Measurements from ENCODE around the gene BRF1. TPM values are rescaled to one million over a fixed set of nuclear protein-coding genes. Genes with fewer than 3 reads are reported as not detected.

BRF1 gene
- total RNA-seq, 4 donors from 2014 or later: 37.9 to 102 (median 52.5) TPM

DNA sequence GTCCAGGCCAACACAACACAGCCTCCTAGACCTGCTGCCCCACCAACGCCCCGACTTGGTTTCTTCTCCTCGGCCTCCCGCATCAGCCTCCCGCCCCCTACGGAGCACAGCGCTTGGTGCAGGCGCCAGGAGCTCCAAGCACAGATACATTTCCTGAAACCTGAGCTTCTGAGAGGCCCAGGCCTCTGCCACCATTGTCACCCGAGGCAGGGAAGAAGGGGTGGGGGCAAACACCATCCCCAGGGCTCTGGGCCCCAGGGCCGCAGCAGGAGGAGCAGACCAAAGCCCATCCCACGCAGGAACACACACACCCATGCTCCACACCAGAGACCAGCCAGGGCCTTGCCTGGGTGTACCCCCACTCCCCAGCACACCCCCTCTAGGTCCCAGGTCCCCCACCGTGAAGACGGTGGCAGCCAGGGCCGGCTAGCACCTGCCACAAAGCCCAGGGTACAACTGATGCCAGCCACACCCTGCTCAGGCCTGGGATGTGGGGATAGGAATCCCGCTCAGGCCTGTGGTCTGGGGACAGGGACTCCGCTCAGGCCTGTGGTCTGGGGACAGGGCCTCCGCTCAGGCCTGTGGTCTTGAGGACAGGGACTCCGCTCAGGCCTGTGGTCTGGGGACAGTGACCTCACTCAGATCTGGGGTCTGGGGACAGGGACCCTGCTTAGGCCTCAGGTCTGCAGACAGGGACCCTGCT, 137.6 kb downstream of the BRF1 start:
- H3K27ac ChIP-seq: no peak overlapping the region
- no peak overlapping the region for H3K4me3 ChIP-seq
- DNase-seq (ENCODE audit: low spot score in 2 of 2): no peak
- H3K4me1 ChIP-seq: peaks cover 44% of the 10 kb centered on the region
- H3K27me3 ChIP-seq: peaks cover 24% of the 10 kb centered on the region
- H3K36me3 ChIP-seq: no peaks in the 10 kb centered on the region
- 62% methylated on average over 10 of the region's 18 CpGs for WGBS
- no peaks in the 10 kb centered on the region for H3K9me3 ChIP-seq
- TF ChIP-seq EP300 (IDR thresholded peaks at IDR 0.05) (no peak), POLR2A (IDR thresholded peaks at IDR 0.05) (no peak), POLR2AphosphoS5 (IDR thresholded peaks at IDR 0.05) (no peak)
- TF ChIP-seq, protein P1, sequence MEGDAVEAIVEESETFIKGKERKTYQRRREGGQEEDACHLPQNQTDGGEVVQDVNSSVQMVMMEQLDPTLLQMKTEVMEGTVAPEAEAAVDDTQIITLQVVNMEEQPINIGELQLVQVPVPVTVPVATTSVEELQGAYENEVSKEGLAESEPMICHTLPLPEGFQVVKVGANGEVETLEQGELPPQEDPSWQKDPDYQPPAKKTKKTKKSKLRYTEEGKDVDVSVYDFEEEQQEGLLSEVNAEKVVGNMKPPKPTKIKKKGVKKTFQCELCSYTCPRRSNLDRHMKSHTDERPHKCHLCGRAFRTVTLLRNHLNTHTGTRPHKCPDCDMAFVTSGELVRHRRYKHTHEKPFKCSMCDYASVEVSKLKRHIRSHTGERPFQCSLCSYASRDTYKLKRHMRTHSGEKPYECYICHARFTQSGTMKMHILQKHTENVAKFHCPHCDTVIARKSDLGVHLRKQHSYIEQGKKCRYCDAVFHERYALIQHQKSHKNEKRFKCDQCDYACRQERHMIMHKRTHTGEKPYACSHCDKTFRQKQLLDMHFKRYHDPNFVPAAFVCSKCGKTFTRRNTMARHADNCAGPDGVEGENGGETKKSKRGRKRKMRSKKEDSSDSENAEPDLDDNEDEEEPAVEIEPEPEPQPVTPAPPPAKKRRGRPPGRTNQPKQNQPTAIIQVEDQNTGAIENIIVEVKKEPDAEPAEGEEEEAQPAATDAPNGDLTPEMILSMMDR (IDR thresholded peaks at IDR 0.05): no peak

DNA sequence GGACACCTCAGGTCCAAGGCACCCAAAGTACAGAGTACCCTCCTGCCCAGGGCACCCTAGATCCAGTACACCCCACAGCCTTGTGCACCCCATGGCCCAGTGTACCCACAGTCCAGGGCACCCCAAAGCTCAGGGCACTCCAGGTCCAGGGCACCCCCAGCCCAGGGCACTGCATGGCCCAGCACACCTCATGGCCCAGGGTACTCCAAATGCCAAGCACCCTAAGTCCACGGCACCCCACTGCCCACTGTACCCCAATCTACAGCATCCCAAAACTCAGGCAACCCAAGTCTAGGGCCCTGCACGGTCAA, 138.2 kb downstream of the BRF1 start:
- Histone ChIP-seq H3K4me1 (peaks cover 39% of the 10 kb centered on the region), H3K9me3 (no peaks in the 10 kb centered on the region), H3K36me3 (no peaks in the 10 kb centered on the region), H3K27ac (no peak overlapping the region), H3K4me3 (no peak overlapping the region), H3K27me3 (peaks cover 22% of the 10 kb centered on the region)
- TF ChIP-seq EP300 (IDR thresholded peaks at IDR 0.05) (no peak), POLR2AphosphoS5 (IDR thresholded peaks at IDR 0.05) (no peak)
- TF ChIP-seq, protein P1 (IDR thresholded peaks at IDR 0.05): no peak
- no peak for DNase-seq (ENCODE audit: low spot score in 2 of 2)
- WGBS: 83% methylated on average over 2 of the region's 2 CpGs

DNA sequence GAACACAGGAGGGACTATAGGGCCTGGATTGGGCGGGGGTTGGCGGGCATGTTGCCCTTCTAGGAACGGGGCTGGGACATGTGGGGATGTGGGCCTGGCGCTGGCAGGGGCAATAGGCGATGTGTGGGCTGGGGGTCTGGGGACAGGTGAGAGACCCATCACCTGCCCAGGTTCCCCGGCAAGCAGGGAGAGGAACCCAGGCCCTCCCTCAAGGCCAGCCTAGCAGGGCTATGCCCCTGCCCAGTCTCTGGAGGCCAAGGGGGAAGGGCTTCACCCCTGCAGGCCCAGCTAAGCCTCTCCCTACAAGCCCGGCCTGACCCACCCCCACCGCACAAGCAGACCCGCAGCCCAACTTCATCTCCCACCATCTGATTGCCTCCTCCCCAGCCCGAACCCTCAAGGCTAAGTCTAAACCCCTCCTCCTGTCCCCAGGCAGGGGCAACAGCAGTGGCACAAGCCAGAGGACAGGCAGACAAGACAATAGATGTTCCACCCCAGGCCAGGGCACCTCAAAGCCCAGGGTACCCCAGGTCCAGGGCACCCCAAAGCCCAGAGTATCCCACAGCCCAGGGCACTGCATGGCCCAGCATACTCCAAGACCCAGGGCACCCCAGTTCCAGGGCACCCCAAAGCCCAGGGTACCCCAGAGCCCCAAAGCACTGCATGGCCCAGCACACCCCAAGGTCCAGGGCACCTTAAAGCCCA, 138.7 kb downstream of the BRF1 start:
- no peaks in the 10 kb centered on the region for H3K9me3 ChIP-seq
- TF ChIP-seq, protein P1 (IDR thresholded peaks at IDR 0.05): no peak
- TF ChIP-seq POLR2A (IDR thresholded peaks at IDR 0.05) (no peak), EP300 (IDR thresholded peaks at IDR 0.05) (no peak), POLR2AphosphoS5 (IDR thresholded peaks at IDR 0.05) (no peak)
- no peak overlapping the region for H3K4me3 ChIP-seq
- peaks cover 20% of the 10 kb centered on the region for H3K27me3 ChIP-seq
- 71% methylated on average over 8 of the region's 10 CpGs for WGBS
- no peak overlapping the region for H3K27ac ChIP-seq
- H3K4me1 ChIP-seq: peaks cover 37% of the 10 kb centered on the region
- DNase-seq (ENCODE audit: low spot score in 2 of 2): no peak
- no peaks in the 10 kb centered on the region for H3K36me3 ChIP-seq

DNA sequence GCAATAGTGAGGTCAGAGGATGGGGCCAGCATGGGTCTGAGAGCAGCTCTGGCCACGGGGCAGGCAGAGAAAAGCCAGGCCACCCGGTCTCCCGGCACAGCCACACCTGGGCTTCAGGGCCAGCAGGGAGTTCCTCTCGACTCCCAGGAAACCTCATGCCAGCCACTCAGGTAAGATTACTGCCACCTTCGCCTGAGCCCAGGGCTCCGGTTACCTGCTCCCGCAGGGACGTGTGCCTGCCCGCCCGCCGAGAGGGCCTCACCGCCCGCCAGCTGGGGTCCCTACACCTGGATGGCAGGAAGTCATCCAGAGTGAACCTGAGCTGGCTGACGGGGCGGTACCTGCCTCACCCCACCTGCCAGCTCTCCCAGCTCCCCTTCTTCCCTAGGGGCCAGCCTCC, 139.5 kb downstream of the BRF1 start:
- peaks cover 29% of the 10 kb centered on the region for H3K4me1 ChIP-seq
- no peaks in the 10 kb centered on the region for H3K9me3 ChIP-seq
- H3K27ac ChIP-seq: no peak overlapping the region

DNA sequence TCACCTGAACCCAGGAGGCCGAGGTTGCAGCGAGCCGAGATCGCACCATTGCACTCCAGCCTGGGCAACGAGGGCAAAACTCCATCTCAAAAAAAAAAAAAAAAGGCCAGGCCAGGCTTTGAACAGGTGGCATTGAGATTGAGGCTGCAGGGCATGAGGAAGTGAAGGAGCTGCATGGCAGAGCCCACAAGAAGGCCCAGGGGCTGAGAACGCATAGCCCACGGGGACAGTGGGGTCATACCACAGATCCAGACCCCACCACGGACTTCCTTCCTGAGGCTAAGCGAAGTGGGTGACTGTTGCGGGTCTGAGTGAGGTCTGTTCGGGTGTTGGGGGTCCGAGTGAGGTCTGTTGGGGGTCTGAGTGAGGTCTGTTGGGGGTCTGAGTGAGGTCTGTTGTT, 140.0 kb downstream of the BRF1 start:
- 70% methylated on average over 12 of the region's 12 CpGs for WGBS
- peaks cover 14% of the 10 kb centered on the region for H3K27me3 ChIP-seq
- peaks cover 23% of the 10 kb centered on the region for H3K4me1 ChIP-seq
- TF ChIP-seq POLR2A (IDR thresholded peaks at IDR 0.05): no peak
- no peak for TF ChIP-seq POLR2AphosphoS5 (IDR thresholded peaks at IDR 0.05)
- TF ChIP-seq, protein P1 (IDR thresholded peaks at IDR 0.05): no peak
- TF ChIP-seq EP300 (IDR thresholded peaks at IDR 0.05): no peak
- no peaks in the 10 kb centered on the region for H3K9me3 ChIP-seq
- H3K36me3 ChIP-seq: peaks cover under 1% of the 10 kb centered on the region
- H3K4me3 ChIP-seq: no peak overlapping the region
- H3K27ac ChIP-seq: no peak overlapping the region
- DNase-seq (ENCODE audit: low spot score in 2 of 2): no peak

More for the DNA sequence above, 139.5 kb downstream of the BRF1 start:
- no peak for TF ChIP-seq POLR2A (IDR thresholded peaks at IDR 0.05)
- TF ChIP-seq, protein P1 (IDR thresholded peaks at IDR 0.05): no peak
- no peak for TF ChIP-seq POLR2AphosphoS5 (IDR thresholded peaks at IDR 0.05)
- no peak for TF ChIP-seq EP300 (IDR thresholded peaks at IDR 0.05)
- no peaks in the 10 kb centered on the region for H3K36me3 ChIP-seq
- H3K4me3 ChIP-seq: no peak overlapping the region
- 51% methylated on average over 5 of the region's 15 CpGs for WGBS
- peaks cover 17% of the 10 kb centered on the region for H3K27me3 ChIP-seq
- no peak for DNase-seq (ENCODE audit: low spot score in 2 of 2)

All from suprapubic skin (tissue), 4 donors.